Smooth muscle cell of the brain vasculature (primary cell): ENCODE measurements around the gene SLC7A10.
"Not testable (repeated sequence)": the region's sequence is repeated elsewhere in the genome, so short reads cannot be mapped to it uniquely, and the experiment has no call there.

Experiments used
- DNase-seq: peaks from one replicate; pipeline ENCODE4 v3.0.0-alpha.2; 2012; ENCODE audit warnings: low read depth, low spot score

The SLC7A10 gene

GRCh38 chr19:33202546-33203507, 22.8 kb downstream of the SLC7A10 start:
- DNase-seq = no peak

- DNase-seq = no peak
Observed at GRCh38 chr19:33201886-33202545, 23.6 kb downstream of the SLC7A10 start.

GRCh38 chr19:33201473-33201872, 24.2 kb downstream of the SLC7A10 start:
- no peak for DNase-seq

- DNase-seq = no peak
Observed at GRCh38 chr19:33199441-33200265, 26.0 kb downstream of the SLC7A10 start.

- no peak for DNase-seq
Observed at GRCh38 chr19:33198169-33198568, 27.5 kb downstream of the SLC7A10 start.

- DNase-seq = no peak
Observed at GRCh38 chr19:33197591-33198000, 28.1 kb downstream of the SLC7A10 start.

GRCh38 chr19:33196446-33197193, 29.0 kb downstream of the SLC7A10 start:
- no peak for DNase-seq

- DNase-seq = no peak
Observed at GRCh38 chr19:33195645-33196347, 29.9 kb downstream of the SLC7A10 start.

GRCh38 chr19:33194886-33195644, 30.6 kb downstream of the SLC7A10 start:
- DNase-seq = no peak

GRCh38 chr19:33194532-33194885, 31.1 kb downstream of the SLC7A10 start:
- no peak for DNase-seq

GRCh38 chr19:33193865-33194362, 31.7 kb downstream of the SLC7A10 start, which contains the start of gene LRP3:
LRP3 (plus strand) TSS chr19:33194330; CDS start chr19:33194786, 456 bp downstream.
- DNase-seq = no peak

- DNase-seq = no peak
Observed at GRCh38 chr19:33193269-33193864, 32.3 kb downstream of the SLC7A10 start.

- DNase-seq = no peak
Observed at GRCh38 chr19:33192010-33192409, 33.6 kb downstream of the SLC7A10 start.

- DNase-seq = no peak
Observed at GRCh38 chr19:33191501-33191900, 34.1 kb downstream of the SLC7A10 start.

GRCh38 chr19:33191092-33191491, 34.6 kb downstream of the SLC7A10 start:
- DNase-seq = not testable (repeated sequence)

GRCh38 chr19:33189453-33189852, 36.2 kb downstream of the SLC7A10 start:
- no peak for DNase-seq

GRCh38 chr19:33187183-33187540, 38.5 kb downstream of the SLC7A10 start:
- no peak for DNase-seq

- no peak for DNase-seq
Observed at GRCh38 chr19:33186431-33187182, 39.0 kb downstream of the SLC7A10 start.
